DMS153 treated with DMSO at 0.1 percent for 48 hours (cell line): ENCODE results near the gene SLC1A1.

ENCODE experiments used
- DNase-seq: peaks from one replicate; lab custom pipeline; 2025; ENCODE audit not compliant: unreplicated experiment; lab: John Stamatoyannopoulos, UW

The SLC1A1 gene

DNA sequence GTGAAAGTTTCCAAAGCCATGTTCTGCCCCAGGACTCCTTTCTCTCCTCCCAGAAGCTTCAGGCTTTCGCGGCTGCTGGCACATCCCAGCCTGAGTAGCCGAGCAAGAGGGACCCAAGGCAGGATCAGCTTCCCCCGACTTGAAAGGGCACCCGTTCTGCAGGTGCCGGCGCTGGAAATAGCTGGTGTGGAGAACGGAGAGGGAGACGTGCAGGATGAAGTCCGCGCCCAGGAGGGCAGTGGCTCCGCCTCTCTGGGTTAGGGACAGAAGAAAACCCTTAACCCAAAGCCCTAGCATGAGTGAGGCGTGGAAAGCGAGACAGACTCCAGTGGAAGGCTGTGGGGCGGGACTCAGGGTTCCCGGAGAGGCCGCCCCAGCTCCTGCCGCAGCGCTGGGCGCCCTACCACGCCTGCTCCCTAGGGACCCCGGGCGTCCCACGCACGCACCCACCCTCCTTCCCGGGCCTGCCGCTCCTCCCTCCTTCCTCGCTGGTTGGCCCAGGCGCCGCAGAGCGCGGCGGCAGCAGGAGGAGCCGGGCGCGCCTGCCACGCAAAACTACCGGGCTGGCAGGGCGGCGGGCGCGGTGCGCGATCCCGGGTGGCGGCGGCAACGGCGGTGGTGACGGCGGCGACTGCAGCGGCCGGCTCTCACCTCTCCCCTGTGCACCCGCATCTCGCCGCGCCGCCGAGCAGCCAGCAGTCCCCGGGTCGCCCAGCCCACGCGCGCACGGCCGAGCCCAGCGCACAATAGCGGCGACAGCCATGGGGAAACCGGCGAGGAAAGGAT, at the start of gene SLC1A1:
SLC1A1 (plus strand) TSS at position 550 of the 786 bp plus-strand sequence; CDS start at position 762, 212 bp downstream.
- DNase-seq, result peak; percentile 6

DNA sequence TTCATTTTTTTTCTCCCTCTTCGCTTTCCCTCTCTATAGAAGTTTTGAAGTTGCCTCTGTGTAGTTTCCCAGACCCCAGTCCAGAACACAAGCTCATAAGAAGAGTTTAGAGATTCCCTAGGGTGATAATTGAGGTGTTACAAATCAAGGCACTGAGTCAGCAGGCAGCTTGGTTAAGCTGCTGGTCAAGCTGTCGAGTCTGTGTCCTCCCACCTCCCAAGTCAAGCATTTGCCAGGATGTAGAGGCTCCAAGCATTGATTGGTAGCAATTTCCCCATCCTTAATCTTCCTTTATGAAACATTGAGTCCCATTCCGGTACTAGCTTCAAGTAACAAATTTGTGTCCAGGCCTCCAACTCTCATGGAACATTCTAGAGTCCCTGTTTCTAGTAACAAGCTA, 47.5 kb upstream of the SLC1A1 start:
- DNase-seq, result no peak

DNA sequence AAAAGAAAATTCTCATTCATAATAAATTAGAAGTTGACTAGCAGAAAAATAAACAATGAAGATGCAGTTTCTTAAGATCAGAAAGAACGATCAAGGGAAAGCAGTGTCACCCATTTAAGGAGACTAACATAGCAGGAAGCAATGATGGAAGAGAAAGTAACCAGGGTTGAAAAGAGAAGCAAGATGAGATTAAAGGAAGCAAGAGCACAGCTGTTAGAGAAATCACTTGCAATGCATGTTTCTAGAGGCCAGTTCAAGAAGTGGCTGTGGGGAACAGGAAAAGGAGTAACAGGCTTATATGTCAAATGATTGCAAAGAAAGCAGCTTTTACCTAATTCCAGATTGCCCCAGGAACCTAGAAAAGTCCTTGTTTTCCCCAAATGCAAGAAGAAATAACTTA, 46.8 kb upstream of the SLC1A1 start:
- no peak for DNase-seq

DNA sequence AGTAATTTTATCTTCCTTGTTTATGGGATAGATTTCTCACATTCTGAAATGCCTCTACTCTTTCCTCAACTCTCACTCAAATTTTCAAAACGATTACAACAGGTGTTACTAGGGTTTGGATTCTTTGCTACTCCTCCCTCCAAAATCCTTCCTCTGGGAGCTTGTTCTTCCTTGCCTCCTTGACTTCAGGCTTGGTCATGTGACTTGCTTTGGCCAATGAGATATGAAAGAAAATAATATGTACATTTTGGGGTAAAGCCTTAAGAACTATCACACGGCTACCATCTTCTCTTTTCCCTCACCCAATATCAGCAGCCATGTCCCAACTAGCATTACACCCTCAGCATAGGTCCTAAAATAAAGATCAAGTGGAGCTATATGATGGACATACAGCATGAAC, 28.8 kb upstream of the SLC1A1 start:
- no peak for DNase-seq

DNA sequence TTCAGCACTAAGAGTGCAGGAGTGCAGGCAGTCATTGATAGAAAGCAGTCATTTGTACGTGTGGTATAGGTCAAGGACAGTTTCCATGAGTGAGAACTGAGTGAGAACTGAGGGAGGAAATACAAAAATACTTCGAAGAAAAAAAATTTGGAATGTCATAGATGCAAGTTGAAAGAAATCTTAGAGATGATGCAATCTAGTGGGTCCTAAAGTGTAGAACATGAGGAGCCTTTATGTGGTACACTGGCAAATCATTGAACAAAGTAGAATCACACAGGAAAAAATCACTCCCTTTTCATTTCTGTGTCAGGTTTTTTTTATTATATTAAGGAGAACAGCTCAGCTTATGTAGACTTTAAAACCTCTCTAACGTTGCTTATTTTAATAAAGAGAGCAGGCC, 26.4 kb upstream of the SLC1A1 start:
- DNase-seq, result no peak

DNA sequence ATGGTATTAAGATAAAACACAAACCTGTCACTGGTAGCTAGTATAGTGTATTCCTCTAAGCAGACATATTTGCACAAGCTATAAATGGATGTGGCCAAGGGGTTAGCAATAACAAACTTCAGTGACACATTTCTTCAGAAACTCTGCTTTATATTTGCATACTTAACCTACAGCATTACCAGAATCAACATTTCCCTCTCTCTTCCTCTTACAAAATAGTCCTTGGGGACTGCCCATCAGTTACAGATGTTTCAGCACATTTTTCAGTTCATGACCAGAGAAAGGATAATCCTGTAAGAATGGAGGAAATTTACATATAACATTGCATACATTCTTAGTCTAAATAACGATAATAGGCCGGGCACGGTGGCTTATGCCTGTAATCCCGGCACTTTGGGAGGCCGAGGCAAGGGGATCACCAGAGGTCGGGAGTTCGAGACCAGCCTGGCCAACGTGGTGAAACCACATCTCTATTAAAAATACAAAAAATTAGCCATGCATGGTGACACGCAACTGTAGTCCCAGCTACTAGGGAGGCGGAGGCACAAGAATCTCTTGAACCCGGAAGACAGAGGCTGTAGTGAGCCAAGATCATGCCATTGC, 25.3 kb upstream of the SLC1A1 start:
- DNase-seq, result no peak

DNA sequence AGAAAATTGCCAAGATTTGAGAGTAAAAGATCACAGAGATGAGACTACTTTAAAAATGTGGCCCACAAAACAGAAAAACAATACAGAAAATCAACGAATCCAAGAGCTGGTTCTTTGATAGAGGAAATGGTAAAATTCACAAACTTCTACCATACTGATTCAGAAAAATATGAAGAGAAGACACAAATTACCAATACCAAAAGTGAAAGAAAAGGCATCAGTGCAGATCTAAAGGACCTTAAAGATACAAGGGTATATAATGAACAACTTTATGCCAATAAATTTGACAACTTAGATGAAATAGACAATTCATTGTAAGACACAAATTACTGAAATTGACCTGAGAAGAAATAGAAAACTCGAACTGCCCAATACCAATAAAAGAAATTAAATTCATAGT, 24.4 kb upstream of the SLC1A1 start:
- no peak for DNase-seq

DNA sequence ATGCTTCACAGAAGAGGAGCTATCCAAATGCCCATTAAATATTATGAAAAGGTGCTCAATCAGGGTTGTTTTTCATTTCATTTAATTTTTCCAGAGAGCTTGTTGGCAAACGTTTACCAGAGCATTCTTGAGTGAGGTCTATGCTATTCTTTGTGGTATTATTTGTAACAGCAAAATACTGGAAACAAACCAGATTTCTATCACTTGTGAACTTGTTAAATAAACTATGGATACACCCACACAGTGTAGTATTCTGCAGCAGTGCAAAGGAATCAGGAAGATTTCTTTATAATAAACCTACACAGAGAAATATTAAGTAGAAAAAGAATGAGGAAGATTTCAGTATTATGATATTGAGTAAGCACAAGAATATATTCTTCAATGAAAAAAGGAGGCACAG, 15.0 kb upstream of the SLC1A1 start:
- no peak for DNase-seq

DNA sequence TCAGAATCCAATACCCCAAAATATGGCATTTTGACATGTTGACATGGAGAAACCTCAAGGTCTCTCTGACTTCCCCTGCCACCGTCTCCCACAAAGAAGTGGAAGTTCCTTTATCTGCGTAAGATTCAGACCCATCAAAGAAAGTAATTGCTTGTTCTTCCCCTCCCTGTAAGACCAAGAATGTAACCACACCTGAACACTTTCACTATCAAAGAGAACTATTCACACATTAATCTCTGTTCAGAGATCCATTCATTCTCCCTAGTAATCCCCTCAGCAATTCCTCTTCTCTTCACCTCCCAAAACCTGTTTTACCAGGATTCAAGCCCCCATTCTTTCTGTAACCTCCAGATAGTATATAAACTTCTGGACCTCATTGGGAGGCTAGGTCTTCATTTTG, 4.1 kb upstream of the SLC1A1 start:
- DNase-seq, result no peak

DNA sequence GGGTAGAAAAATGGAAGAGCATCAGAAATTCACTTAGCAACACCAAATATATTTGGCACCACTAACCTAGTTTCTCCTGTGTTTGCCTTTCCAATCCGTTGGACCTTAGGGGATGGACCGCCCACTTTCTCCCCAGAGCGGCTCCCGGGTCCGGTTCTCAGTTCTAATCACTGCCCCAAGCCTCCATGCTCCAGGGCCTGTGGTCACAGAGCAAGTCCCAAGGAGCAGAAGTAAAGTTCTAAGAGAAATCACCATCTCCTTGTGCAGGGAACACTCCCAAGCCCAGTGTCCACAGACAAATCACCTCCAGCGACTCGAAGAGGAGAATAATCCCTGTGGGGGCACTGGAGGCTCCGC, 728 bp upstream of the SLC1A1 start:
- DNase-seq, result no peak

DNA sequence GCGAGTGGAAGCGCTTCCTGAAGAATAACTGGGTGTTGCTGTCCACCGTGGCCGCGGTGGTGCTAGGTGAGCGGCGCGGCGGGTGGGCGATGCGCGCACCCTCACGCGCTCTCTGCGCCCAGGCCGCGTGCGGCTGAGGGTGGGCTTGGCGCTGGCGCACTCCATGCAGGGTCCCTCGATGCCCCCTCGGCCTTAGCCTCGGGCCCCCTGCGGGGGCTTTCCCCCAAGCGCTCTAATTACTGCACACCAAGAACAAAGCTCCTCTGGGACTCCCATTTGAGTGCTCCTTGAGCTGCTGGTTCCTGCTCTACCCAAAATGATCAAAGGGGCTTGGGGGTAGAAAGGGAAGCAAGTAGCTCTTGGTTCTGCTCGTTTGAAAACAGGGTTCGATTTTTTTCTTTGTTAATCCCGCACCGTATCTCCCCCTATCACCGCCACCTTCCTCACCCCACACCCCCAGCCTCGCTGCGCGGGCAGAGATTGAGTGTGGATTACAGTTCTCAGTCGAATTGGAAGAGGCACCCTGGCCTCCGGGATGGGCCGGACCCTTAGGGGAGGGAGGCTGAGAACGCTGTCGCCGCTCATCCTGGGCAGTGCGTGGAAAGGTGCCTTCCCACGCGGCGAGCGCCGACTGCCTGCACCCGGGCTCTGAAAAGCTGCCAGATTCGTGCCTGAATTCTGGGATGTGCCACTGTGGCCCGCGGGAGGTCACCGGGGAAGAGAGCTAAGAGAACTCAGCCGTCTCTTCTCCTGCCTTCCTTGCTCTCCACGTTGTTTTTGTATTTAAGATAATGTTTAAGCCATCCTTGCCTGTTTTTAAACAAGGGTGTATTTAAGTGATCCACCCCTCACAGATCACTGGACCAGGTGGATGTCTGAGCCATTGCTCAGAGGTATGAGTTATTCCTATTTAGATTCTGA, 697 bp downstream of the SLC1A1 start:
- DNase-seq, result no peak

DNA sequence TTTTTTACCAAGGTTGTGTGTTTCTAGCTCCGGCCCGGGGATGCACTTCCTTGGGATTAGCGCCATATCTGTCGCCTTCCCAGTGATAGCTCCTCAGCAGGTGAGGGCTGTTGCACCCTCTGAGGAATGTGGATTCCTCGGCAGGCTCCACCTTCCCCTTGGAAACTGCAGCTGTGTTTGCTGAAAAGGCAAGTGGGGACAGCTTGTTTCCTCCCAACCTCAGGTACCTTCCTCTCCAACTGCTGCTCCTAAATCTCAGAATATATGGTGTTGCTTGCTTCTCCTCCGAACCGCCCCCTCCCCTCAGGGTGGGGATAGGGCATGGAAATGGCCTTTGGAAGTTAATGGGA, 1.3 kb downstream of the SLC1A1 start:
- no peak for DNase-seq

DNA sequence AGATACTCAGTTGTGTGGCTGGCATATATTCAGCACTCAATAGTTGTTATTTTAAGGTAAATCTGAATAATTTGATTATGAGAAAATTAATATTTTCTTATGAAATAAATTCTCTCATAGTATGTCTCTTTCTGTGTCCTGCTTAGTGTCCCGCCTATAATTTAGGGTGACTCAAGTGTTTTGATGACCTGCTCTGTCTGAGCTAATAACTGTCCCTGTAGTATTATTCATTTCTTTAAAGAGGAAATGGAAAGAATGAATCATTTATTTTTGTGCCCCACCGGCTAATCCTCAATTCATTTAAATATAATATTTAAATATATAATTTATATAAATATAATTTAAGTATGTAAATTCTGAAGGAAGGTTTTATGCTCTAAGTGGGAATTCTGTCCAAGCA, 4.1 kb downstream of the SLC1A1 start:
- no peak for DNase-seq

DNA sequence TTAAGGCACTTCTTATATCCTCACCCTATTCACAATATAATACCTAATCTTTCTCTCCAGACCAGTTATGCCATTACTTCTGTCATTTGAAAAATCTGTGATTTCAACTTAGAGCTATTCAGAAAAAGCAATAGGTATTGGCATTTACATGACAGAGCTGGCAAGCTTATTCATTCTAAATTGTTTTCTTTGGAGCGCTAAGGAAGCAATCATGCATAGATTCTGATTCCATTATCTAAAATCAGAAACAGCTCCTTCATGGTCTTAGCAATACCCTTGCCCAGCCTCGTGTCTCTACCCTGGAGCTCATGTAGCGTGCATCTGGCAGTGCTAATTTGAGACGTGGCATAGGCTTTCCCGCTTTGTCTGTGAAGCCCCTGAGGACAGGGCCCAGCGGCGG, 4.5 kb downstream of the SLC1A1 start:
- no peak for DNase-seq

DNA sequence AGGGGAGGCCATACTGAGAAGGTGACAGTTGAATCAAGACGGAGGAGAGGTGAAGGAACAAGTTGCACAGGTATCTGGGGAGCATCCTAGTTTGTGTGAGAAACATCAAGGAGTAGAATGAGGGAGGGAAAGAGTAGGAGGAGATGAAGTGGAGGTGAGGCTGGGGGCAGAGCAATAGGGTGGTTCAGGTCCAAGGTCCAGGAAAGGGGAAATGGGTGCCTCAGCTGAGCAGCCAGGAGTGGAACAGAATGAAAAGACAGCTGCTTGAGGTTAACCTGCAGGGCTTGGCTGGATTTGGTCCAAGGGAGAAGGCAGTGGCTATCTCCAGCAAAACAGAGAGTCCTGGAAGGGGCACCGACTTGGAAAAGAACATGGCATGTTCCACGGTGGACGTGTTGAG, 5.3 kb downstream of the SLC1A1 start:
- no peak for DNase-seq

DNA sequence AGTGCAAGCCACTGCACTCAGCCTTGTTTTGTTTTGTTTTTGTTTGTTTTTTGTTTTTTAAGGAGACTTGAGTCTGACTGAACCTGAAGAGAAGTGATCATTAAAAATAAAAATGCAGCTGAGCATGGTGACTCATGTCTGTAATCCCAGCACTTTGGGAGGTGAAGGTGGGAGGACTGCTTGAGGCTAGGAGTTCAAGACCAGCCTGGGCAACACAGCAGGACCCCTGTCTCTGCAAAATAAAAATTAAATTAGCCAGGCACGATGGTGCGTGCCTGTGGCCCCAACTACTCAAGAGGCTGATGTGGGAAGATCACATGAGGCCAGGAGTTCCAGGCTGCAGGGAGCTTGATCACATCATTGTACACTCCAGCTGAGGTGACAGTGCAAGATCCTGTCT, 6.2 kb downstream of the SLC1A1 start:
- no peak for DNase-seq

DNA sequence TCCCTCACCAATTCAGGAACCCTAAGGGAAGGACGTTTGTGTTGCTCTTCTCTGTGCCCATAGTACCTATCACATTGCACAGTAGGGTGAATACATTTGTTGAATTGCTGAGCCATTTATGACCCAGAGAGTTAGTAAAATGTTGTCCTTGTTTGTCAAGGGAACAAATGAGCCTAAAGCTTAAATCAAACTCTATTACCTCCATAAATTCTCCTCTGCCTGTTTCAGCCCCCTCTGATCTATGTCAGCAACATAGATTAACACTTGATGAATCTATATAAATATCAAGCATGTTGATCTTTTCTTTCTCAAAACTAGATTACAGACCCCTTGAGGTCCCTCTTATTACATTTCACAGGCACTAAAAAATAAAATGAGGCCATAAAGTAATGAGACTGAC, 7.1 kb downstream of the SLC1A1 start:
- DNase-seq, result no peak

DNA sequence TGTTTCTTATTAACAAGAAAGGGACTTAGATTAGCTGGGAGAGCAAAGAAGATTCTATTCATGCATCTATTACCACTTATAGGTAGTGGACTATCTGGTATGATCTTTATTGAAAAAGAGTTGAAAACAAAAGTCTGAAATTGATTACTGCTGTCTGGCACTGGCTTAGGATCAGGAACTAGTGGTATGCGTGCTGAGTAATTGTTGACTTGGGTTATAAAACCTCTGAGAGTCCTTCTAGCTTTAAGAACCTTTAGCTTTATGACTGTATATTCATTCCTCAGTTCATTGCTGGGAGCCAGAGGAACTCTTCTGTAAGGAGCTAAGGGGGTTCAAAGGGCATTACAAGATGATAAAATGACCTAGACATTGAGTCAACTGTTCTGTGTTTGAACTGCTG, 7.6 kb downstream of the SLC1A1 start:
- no peak for DNase-seq

DNA sequence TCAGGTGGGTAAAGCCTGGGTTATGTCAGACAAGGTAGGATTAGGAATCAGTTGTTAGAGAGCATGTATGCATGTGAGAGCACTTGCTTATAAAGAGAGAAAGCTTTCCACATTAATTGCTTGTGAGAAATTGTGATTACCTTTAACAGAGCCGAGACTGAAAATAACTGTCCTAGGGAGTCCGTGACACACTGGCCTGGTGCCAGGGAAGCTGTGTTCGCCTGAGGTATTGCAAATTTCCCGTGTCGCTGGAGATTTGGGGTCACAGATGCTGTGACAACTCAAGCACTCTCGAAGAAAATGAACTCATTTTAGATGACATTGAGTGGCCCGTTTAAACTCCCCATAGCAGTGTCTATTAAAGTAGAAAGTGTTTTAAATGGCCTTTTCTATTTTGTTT, 9.6 kb downstream of the SLC1A1 start:
- DNase-seq, result no peak

DNA sequence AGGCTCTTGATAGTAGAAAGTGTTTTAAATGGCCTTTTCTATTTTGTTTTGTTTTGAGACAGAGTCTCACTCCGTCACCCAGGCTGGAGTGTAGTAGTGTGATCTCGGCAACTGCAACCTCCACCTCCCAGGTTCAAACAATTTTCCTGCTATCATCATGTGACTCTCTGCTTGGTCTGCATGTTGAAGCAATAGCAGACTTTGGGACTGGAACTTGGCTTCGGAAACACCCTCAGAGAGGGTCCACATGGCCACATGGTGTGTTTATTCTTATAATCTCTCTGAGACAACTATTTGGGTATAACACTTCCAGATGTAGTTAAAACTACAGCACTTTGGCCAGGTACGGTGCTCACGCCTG, 10.9 kb downstream of the SLC1A1 start:
- DNase-seq, result no peak

DNA sequence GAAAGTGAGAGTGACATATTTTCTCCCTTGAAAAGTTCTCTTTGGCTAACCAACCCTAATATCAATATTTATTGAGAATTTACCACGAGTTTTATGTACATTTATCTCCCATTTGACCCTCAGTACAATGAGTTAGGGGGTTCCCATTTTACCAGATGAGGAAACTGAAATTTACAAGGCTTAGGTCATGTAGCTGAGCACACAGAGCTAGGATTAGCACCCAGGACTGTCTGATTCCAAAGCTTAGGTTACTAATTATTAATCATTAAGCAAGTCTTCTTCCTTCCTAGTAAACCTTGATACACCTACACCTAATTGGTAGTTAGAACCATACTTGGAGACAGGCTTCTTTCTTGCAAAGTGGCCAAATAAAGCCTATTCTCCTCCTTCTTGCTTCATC, 12.2 kb downstream of the SLC1A1 start:
- DNase-seq, result no peak

DNA sequence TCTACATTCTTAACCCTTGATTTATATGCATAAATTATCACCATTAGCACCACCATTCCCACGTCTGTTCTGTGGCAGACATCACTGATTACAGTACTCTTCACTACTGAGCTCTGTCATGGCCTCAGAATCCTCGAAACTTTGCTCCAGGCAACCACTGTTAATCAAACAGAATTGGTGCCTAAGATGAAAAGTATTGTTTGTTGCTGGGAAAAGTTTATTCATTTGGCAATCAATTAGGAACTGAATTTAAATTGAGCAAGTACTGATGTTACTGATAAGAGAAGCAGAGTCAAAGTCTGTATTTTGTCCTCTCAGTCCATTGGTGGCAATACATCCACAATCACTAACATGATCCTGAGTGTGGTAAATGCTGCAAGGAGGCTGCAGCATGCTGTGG, 12.8 kb downstream of the SLC1A1 start:
- DNase-seq, result no peak
